SW480 (cell line): ENCODE results near the gene HOXA4.

Experiments used
- DNase-seq: peaks from one replicate; pipeline ENCODE4 v3.0.0-alpha.2; 2016; ENCODE audit warnings: low spot score

The HOXA4 gene

DNA sequence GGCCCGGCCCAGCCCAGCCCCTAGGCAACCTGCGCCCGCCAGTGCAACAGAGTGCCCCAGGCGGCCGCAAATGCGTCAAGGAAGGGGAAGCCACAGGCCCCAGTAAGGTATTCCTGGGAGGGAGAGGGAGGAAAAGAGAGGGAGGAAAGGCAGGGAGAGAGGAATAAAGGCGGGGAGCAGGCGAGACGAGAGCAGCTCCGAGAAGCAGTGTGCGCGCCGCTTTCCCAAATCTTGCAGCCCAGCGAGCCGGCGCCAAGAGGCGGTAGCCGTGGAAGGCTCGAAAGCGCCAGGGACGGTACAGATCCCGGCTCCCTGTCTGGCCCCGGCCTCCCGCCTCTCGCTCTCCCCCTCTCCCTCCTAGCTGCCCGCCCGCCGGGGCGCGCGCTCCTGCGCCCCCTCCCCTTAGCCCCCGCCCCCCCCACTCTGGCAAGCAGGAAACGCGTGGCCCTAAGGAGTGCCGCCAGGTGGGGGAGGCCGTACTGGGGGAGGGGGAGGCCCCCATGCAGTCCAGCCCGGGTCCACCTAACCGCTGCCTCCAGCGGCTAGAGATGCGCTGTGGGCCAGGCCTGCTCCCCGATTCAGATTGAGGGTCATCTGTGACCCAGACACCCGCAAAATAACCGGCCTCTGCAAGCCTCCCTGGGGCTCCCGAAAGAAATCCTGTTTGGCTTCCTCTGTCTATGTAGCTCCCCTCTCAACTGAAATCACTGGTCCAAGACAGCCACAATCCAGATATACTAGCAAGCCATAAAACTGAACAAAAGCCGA is 39.3 kb upstream of the HOXA4 start:
- DNase-seq: peak; percentile 77

GRCh38 chr7:27168265-27168947 is 37.8 kb upstream of the HOXA4 start:
- DNase-seq: peak; percentile 89

DNA sequence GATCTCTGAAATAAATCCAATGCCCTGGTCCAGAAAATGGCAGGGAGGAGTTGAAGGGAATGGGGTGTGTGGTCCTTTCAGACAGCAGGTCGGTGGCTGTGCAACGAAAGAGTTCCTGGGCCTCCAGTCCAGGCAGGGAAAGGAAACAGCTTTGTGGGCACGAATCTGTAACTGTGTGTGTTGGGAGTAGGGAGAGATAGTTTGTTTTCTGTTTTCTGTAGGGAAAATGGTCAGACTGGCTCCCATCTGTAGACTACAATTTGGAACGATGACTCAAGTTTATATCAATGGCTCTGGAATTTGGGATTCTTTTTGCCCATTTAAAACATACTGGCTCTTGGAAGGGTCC is 37.3 kb upstream of the HOXA4 start:
- peak; percentile 52 for DNase-seq

- DNase-seq: peak; percentile 77
These were observed 36.3 kb upstream of the HOXA4 start for GRCh38 chr7:27166531-27167505.

- DNase-seq: peak; percentile 61
These were observed 35.5 kb upstream of the HOXA4 start for GRCh38 chr7:27165996-27166530.

DNA sequence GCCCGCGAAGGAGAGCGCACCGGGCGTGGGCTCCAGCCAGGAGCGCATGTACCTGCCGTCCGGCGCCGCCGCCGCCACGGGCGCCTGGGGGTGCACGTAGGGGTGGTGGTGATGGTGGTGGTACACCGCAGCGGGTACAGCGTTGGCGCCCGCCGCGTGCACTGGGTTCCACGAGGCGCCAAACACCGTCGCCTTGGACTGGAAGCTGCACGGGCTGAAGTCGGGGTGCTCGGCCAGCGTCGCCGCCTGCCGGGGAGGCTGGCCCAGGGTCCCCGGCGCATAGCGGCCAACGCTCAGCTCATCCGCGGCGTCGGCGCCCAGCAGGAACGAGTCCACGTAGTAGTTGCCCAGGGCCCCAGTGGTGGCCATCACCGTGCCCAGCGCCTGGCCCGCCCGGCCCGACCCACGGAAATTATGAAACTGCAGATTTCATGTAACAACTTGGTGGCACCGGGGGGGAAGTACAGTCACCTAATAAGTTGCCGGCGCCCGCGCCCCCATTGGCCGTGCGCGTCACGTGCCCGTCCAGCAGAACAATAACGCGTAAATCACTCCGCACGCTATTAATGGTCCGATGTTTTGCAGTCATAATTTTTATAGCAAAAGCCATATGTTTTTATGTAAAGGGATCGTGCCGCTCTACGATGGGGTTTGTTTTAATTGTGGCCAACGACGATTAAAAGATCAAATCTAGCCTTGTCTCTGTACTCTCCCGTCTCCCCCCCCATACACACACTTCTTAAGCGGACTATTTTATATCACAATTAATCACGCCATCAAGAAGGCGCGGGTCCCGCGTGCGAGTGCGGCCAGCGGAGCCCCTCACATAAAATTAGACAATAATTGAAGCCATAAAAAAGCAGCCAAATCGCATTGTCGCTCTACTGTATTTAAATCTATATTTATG is 34.8 kb upstream of the HOXA4 start, which contains the start of gene HOXA9:
Gene HOXA9 (minus strand): TSS at position 449 of the 907 bp plus-strand sequence. CDS start 80 bp downstream, at position 369.
- DNase-seq: peak; percentile 98

DNA sequence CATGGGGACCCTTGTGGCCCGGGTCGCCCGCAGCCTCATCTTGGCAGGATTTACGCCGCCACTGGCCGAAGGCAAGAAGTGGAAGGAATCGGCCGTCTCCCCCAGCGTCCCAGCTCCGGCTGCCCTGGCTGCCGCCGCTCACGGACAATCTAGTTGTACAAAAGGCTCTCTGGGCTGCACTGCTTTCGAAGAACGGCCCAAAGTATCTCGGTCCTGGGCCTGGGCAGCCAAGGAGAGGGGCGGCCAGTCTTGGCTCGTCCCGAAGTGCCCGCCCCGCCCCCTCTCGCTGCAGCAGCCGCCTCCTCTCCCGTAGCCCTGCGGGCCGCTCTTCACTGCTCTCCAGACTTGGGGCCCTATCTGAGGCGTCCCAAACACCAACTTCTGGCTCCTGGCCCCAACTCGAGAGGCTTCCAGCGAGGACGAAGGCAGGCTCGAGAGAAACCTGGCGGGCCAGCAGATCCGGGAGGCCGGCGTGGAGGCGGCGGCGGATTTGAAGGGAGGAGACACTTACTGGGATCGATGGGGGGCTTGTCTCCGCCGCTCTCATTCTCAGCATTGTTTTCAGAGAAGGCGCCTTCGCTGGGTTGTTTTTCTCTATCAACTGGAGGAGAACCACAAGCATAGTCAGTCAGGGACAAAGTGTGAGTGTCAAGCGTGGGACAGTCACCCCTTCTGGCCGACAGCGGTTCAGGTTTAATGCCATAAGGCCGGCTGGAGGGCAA is 34.0 kb upstream of the HOXA4 start:
- DNase-seq: peak; percentile 54

GRCh38 chr7:27164045-27164366 is 33.4 kb upstream of the HOXA4 start:
- peak; percentile 36 for DNase-seq

GRCh38 chr7:27163288-27164044 is 32.9 kb upstream of the HOXA4 start:
- DNase-seq: peak; percentile 17

GRCh38 chr7:27162561-27163287 is 32.2 kb upstream of the HOXA4 start:
- DNase-seq: peak; percentile 46

- DNase-seq: peak; percentile 54
These were observed 31.4 kb upstream of the HOXA4 start for GRCh38 chr7:27161721-27162560.

- DNase-seq: peak; percentile 79
These were observed 30.7 kb upstream of the HOXA4 start for GRCh38 chr7:27161214-27161720.

GRCh38 chr7:27160546-27161213 is 30.1 kb upstream of the HOXA4 start:
- peak; percentile 90 for DNase-seq

DNA sequence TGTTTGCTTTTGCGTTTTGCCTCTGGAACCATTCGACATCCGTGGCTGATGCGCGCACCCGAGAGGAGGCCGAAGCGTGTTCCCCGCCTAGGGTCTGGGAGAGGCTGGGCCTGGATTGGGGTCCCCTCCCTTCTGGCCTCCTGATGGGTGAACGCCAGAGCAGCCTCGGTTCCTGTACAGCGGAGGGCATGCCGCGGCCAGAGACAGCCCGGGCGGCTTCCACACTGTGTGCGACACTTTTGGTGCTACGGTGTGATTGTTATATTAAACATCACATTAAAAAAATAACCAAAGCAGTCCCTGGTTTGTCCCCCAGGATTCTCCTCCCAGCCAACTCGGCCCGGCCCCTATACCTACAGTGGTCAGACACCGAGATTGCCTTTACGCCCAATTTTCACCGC is 29.6 kb upstream of the HOXA4 start:
- no peak for DNase-seq

- peak; percentile 55 for DNase-seq
These were observed 28.9 kb upstream of the HOXA4 start for GRCh38 chr7:27159266-27160144.
